Naive thymus-derived CD8-positive, alpha-beta T cell (primary cell): ENCODE results near the gene LIN52. TPM values are rescaled to one million over a fixed set of nuclear protein-coding genes. Genes with fewer than 3 reads are reported as not detected.

ENCODE experiments used
- ATAC-seq, 2 donors: fragments of 150-1000 bp; cut with Tn5 transposase in 1 of 2; sonication (Bioruptor Pico), chemical (Tn5 transposase) in 1 of 2; 1 replicate in 1 of 2; 2 replicates in 1 of 2; pipeline ENCODE4 v1.10.0; 2021; ENCODE audit warnings: mild to moderate bottlenecking in 2 of 2, moderate library complexity in 2 of 2
- POLR2A ChIA-PET: fragments of 350-600 bp; sonication (Branson Sonifier 250); formaldehyde crosslinking; loops from one replicate; lab custom pipeline; 2021; ENCODE audit warnings: antibody characterized with exemption; lab: Charles Lee
- DNase-seq, 10 donors: peaks; one replicate each; pipeline versions ENCODE4 v3.0.0 to v3.0.0-alpha.2; 2020 to 2022
- H3K27ac Mint-ChIP-seq, 10 donors: one replicate each; pipeline ENCODE4 v1.8.0; 2020 to 2022; ENCODE audit warnings: mild to moderate bottlenecking in 10 of 10, mixed read lengths in 10 of 10, moderate library complexity in 4 of 10, inconsistent platforms in 1 of 10
- H3K27me3 Mint-ChIP-seq, 5 donors: one replicate each; pipeline ENCODE4 v1.8.0; 2021 to 2022; ENCODE audit warnings: mixed read lengths in 5 of 5
- H3K36me3 Mint-ChIP-seq, 3 donors: one replicate each; pipeline ENCODE4 v1.8.0; 2020 to 2022; ENCODE audit warnings: mixed read lengths in 3 of 3, mild to moderate bottlenecking in 2 of 3, inconsistent platforms in 1 of 3
- H3K4me1 Mint-ChIP-seq, 4 donors: one replicate each; pipeline ENCODE4 v1.8.0; 2021 to 2022; ENCODE audit warnings: mixed read lengths in 4 of 4
- H3K4me3 Mint-ChIP-seq, 10 donors: one replicate each; pipeline ENCODE4 v1.8.0; 2020 to 2022; ENCODE audit warnings: mild to moderate bottlenecking in 10 of 10, mixed read lengths in 10 of 10, moderate library complexity in 6 of 10, inconsistent platforms in 1 of 10
- H3K9me3 Mint-ChIP-seq, 9 donors: one replicate each; pipeline ENCODE4 v1.8.0; 2020 to 2022; ENCODE audit warnings: mixed read lengths in 9 of 9, mild to moderate bottlenecking in 3 of 9, inconsistent platforms in 1 of 9, moderate library complexity in 1 of 9
- polyA plus RNA-seq, 3 donors: library from polyadenylated mRNA; unstranded; fragments of 300-500 nt; fragmentation: Illumina TruSeq; gene quantifications; one replicate each; pipeline ENCODE4 v1.2.3, GENCODE V29; 2021
- total RNA-seq, 8 experiments: library from RNA in 2 of 8; stranded (reverse) in 2 of 8; gene quantifications; one replicate each; pipeline ENCODE4 v1.2.3 and lab custom pipeline; 2021 to 2026

LIN52 gene
- total and polyA plus RNA-seq, 5 experiments from 2014 or later = 9.5 to 16.1 (median 11.1) TPM

DNA sequence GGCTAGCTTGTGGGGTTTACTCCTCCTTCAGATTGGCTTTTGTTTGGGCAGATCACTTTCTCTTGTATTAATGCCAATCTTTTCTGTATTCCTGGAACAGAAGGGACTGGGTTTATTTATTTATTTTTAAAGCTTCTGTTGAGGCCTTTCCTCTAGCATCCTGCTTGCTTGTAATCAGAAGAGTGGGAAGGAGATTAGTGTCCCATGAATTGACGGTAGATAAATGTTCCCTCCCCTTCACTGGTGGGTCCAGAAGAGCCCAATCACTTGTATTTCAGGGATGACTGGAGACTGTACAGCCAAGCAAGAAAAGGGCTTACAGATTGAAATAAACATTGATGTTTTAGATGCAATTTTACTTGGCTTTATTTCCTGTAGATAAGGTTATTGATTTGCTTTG lies 71.0 kb downstream of the LIN52 start:
- Mint-ChIP-seq H3K4me1 (no peaks in the 10 kb centered on the region), H3K9me3 (no peaks in the 10 kb centered on the region), H3K27ac (no peak overlapping the region), H3K27me3 (no peaks in the 10 kb centered on the region), H3K4me3 (no peak overlapping the region), H3K36me3 (peaks cover 0 to 12% (median 0%) of the 10 kb centered on the region in 3 donors)
- DNase-seq = no peak
- POLR2A ChIA-PET = no interaction called here
- no peak for ATAC-seq

DNA sequence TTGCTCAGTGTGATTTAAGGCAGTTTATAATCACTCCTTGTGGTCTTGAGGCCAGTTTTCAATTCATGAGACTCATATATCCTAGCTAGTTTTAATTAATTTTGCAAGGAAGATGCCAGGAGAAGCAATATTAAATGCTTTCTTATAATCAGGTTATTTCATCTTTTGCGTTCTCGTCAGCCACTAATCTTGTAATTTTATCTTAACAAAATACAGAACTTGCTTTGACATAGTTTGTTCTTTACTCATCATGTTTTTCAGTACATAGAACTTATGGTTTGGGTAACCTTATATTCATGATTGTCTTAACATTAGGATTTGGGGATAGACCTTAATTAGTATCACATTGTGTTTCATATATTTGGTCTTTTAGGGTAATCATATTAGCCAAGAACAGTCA lies 76.0 kb downstream of the LIN52 start:
- DNase-seq = no peak
- H3K4me3 Mint-ChIP-seq = no peak overlapping the region
- no peaks in the 10 kb centered on the region for H3K27me3 Mint-ChIP-seq
- POLR2A ChIA-PET = no interaction called here
- H3K4me1 Mint-ChIP-seq = no peaks in the 10 kb centered on the region
- H3K27ac Mint-ChIP-seq = no peak overlapping the region
- H3K36me3 Mint-ChIP-seq = peaks cover 0 to 32% (median 6%) of the 10 kb centered on the region in 3 donors
- no peak for ATAC-seq
- H3K9me3 Mint-ChIP-seq = no peaks in the 10 kb centered on the region

DNA sequence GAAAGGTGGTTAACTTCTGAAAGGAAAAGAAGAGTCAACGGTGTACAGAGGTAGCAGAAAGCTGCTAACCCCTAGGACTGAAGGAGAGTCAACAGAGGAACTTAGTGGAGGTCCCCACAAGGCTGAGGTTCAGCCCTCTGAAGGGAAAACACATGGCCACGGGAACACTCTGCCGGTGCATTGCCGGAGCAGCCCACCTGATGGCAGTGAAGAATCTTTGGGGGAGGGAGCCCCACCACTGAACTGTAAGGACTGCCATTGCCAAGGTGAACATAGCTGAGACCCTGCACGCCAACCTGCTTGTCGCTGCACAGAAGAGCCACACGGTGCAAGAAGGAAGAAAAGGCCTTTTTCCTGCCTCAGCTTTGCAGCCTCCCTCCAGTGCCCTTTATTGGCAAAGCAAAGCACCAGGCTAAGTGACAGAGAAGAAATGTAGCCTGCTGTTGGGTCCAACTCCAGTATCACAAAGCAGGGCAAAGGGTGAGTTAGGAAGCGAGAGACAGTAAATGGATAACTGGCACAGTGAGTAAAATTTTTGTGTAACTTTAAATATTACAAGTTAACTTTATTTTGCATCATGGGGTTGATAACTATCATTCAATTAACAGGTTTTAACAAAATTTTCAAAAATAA lies 76.9 kb downstream of the LIN52 start:
- no peak overlapping the region for H3K4me3 Mint-ChIP-seq
- ATAC-seq (no peak), DNase-seq (no peak)
- H3K9me3 Mint-ChIP-seq = no peaks in the 10 kb centered on the region
- POLR2A ChIA-PET = no interaction called here
- H3K36me3 Mint-ChIP-seq = peaks cover 0 to 35% (median 11%) of the 10 kb centered on the region in 3 donors
- no peak overlapping the region for H3K27ac Mint-ChIP-seq
- H3K27me3 Mint-ChIP-seq = no peaks in the 10 kb centered on the region
- H3K4me1 Mint-ChIP-seq = no peaks in the 10 kb centered on the region

DNA sequence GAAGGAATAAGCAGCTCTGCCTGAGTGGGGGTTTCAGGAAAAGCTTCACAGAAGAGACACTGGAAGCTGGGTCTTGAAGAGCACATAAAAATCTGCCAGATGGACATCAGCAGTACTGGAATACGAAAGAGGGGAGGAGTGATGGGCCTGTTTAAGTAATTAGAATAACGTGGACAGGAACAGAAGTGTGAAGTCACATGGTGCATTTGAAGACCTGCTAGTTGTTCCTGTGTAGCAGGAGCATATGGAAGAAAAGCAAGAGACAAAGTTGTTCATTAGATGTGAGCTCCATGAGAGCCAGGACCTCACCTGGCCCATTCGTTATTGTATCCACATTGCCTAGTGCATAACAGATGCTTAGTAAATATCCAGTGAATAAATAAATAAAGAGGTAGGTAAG lies 85.2 kb downstream of the LIN52 start:
- Mint-ChIP-seq H3K27ac (no peak overlapping the region), H3K4me1 (peaks cover 0 to 4% (median under 1%) of the 10 kb centered on the region in 4 donors), H3K9me3 (no peaks in the 10 kb centered on the region), H3K4me3 (no peak overlapping the region), H3K36me3 (peaks cover 0 to 20% (median 11%) of the 10 kb centered on the region in 3 donors), H3K27me3 (no peaks in the 10 kb centered on the region)
- ATAC-seq (no peak), DNase-seq (no peak)
- POLR2A ChIA-PET = no interaction called here

DNA sequence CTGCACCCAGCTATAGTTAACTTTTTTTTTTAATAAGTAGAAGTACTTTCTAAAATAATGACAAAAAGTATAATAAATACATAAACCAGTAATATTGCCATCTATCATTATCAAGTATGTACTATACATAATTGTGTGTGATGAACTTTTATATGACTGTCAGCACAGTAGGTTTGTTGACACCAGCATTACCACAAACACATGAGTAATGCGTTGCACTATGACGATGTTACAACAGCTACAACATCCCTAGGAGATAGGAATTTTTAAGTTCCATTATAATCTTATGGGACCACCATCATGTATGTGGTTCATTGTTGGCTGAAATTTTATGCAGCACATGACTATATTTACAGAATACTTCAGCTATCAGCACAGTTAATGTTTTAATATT lies 91.6 kb downstream of the LIN52 start:
- Mint-ChIP-seq H3K27me3 (no peaks in the 10 kb centered on the region), H3K9me3 (no peaks in the 10 kb centered on the region), H3K4me3 (no peak overlapping the region), H3K27ac (no peak overlapping the region), H3K4me1 (peaks cover 0 to 3% (median under 1%) of the 10 kb centered on the region in 4 donors), H3K36me3 (peaks cover 0 to 5% (median 3%) of the 10 kb centered on the region in 3 donors)
- DNase-seq = no peak
- ATAC-seq = no peak
- POLR2A ChIA-PET = no interaction called here

DNA sequence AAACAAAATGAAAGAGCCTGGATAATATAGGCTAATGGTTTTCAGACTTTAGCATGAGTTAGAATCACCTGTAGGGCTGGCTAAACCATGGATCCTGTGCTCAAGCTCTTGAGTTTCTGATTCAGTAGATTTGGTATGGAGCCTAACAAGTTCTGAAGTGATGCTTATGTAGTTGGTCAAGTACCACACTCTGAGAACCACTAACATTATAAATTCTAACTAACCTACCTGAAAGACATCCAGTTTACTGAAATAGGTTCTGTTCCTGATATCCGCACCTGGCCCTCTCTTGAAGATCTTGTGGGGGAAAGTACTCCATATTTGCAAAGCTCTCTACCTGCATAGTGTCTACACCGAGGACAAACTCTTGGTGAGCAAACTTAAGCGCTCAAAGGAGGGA lies 95.1 kb downstream of the LIN52 start:
- Mint-ChIP-seq H3K4me3 (no peak overlapping the region), H3K9me3 (no peaks in the 10 kb centered on the region), H3K36me3 (peaks cover 0 to 19% (median 10%) of the 10 kb centered on the region in 3 donors), H3K4me1 (peaks cover 0 to 3% (median under 1%) of the 10 kb centered on the region in 4 donors), H3K27me3 (no peaks in the 10 kb centered on the region), H3K27ac (no peak overlapping the region)
- DNase-seq = no peak
- POLR2A ChIA-PET = no interaction called here
- no peak for ATAC-seq

DNA sequence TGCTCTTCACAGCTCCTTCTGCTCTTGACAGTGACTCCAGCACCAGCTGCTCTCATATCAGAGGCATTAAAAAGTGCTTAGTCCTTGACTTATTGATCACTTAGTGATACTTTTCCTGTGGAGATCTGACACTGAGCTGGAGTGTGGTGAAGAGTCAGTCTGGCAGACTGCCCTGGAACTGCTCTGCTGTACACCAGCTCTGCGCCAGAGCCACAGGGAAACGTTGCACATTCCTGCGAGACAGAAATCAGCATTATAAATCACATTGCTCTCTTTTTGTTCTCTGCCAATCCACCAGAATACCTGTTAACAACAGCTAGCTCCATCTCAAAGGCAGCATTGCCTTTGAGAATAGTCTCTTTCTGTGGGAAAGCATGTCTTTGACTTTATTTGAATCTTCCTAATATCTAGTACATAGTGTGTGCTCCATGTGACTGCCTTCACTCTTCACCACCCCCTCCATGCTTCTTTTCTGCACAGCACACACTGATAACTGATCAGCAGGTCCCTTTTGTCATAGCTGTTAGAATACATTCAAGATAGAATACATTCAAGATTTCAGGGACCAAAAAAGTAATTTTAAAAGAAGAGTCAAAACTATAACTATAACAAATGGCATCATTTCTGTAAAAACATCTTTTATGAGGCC lies 106.3 kb downstream of the LIN52 start:
- Mint-ChIP-seq H3K27ac (no peak overlapping the region), H3K4me3 (no peak overlapping the region), H3K9me3 (no peaks in the 10 kb centered on the region), H3K27me3 (no peaks in the 10 kb centered on the region), H3K36me3 (peaks cover 0 to 16% (median 12%) of the 10 kb centered on the region in 3 donors), H3K4me1 (peaks cover 0 to 1% (median 0%) of the 10 kb centered on the region in 4 donors)
- ATAC-seq = no peak
- no peak for DNase-seq
- POLR2A ChIA-PET = no interaction called here

DNA sequence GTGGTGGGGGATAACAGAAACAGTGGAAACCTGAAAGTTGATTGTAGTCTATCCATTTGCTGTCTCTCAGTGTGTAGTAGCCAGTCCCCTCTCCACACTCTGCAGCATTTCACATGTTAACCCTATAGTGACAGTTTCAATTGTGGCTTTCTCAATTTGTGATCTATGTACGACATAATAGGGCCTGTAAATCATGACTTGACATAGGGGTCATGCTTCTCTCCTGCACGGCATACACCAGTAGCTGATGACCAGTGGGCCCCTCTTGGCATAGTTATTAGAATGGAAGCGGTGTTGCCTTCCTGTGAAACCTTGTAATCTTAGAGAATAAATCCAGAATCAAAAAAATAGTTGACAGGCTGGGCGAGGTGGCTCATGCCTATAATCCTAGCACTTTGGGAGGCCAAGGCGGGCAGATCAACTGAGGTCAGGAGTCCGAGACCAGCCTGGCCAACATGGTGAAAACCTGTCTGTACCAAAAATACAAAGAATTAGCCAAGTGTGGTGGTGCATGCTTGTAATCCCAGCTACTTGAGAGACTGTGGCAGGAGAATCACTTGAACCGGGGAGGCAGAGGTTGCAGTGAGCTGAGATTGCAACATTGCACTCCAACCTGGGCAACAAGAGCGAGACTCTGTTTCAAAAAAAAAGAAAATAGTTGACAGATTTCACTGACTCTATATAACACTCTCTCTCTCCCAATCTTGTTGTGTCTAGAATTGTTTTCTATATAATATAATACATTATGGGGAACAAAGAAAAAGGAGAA lies 109.9 kb downstream of the LIN52 start:
- Mint-ChIP-seq H3K36me3 (peaks cover 4 to 31% (median 18%) of the 10 kb centered on the region in 3 donors), H3K27ac (no peak overlapping the region), H3K4me1 (peaks cover 0 to 1% (median 0%) of the 10 kb centered on the region in 4 donors), H3K9me3 (no peaks in the 10 kb centered on the region), H3K4me3 (no peak overlapping the region), H3K27me3 (no peaks in the 10 kb centered on the region)
- DNase-seq (no peak), ATAC-seq (no peak)
- POLR2A ChIA-PET = interaction anchor here (0.7 kb wide), 1 partner anchor 90 kb away, joined by 3 read pairs; no protein-coding TSS in a partner anchor

DNA sequence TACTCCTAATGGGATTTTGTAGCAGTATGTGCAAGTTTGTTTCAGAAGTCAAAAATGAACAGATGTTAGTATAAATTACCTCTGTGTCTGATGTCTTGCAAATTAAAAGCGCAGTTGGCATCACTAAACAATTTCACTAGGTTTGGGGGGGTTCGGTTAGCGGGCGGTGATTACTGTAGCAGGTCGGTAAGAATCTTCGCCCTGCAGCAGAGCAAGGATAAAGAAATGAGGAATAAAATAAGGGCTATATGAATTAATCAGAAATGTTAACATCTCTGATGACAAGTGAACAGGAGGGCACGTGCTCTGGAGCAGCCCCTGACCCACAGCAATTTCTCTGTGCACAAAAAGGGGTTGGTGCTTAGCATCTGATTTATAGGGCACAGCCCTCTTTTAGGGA lies 110.9 kb downstream of the LIN52 start:
- H3K4me1 Mint-ChIP-seq = peaks cover 0 to 1% (median 0%) of the 10 kb centered on the region in 4 donors

DNA sequence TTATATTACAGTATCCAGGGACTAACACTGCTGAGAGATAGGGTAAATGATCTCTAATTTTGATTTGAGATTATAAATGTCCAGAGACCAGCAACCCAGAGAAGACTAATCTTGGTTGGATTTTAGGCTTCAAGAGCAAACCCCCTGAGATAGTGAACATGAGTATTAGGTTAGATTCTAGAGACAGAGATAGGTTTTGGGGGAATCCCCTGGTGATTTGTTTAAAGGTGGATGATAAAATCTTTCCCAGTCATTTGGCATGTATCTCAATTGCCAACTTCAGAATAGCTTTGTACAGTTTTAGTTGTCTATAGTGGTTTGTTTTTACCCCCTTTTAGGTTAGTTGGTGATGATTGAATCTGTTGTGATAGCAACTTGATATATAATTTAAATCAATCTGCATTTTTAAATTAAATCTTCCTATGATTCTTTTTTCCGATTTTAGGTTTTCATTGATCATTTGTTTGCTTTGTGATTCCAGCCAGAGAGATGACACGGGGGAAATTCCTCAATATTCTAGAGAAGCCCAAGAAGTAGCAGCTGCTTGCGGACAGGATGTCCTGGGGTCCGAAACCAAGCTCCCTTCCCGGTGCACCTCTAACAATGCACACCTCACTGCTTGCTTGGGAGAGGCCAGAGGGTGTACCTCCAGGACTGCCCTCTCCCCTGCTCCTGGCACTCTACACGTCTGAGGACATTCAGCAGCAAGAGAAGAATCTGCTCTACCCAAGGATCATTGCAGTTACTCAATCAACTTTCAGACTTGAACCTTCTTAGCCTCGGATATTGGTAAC lies 113.9 kb downstream of the LIN52 start:
- no peak for DNase-seq
- H3K36me3 Mint-ChIP-seq = peaks cover 9 to 42% (median 13%) of the 10 kb centered on the region in 3 donors
- no peak overlapping the region for H3K27ac Mint-ChIP-seq
- no peaks in the 10 kb centered on the region for H3K9me3 Mint-ChIP-seq
- no peaks in the 10 kb centered on the region for H3K27me3 Mint-ChIP-seq
- H3K4me3 Mint-ChIP-seq = no peak overlapping the region
- H3K4me1 Mint-ChIP-seq = no peaks in the 10 kb centered on the region
- POLR2A ChIA-PET = interaction anchor here (0.5 kb wide), 1 partner anchor 193 kb away, joined by 6 read pairs; no protein-coding TSS in a partner anchor
- no peak for ATAC-seq

More for the DNA sequence above, 110.9 kb downstream of the LIN52 start:
- H3K36me3 Mint-ChIP-seq = peaks cover 4 to 35% (median 14%) of the 10 kb centered on the region in 3 donors
- no peak overlapping the region for H3K27ac Mint-ChIP-seq
- no peaks in the 10 kb centered on the region for H3K27me3 Mint-ChIP-seq
- no peaks in the 10 kb centered on the region for H3K9me3 Mint-ChIP-seq
- POLR2A ChIA-PET = no interaction called here
- H3K4me3 Mint-ChIP-seq = no peak overlapping the region
- no peak for ATAC-seq
- no peak for DNase-seq

DNA sequence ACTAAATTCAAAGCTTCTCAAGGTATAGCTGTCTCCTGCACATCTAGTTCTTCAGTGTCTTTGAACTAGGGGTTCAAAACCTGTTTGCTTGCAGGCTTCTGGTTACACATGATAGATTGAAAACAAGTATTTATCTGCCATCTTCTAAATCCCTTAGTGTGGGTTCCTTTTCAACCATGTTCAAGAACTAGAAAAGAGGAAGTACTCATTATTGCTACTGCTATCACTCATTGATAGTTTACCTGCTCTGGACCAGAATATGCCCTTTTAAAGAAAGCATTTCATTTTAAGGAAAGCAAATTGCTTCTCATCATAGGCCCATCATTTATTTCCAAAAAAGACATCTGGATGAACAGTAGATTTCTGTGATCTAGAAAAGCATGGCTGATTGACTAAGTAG lies 117.4 kb downstream of the LIN52 start:
- ATAC-seq = no peak
- no peak overlapping the region for H3K27ac Mint-ChIP-seq
- no peak overlapping the region for H3K4me3 Mint-ChIP-seq
- POLR2A ChIA-PET = no interaction called here
- no peaks in the 10 kb centered on the region for H3K4me1 Mint-ChIP-seq
- H3K9me3 Mint-ChIP-seq = no peaks in the 10 kb centered on the region
- H3K36me3 Mint-ChIP-seq = peaks cover 9 to 42% (median 13%) of the 10 kb centered on the region in 3 donors
- no peaks in the 10 kb centered on the region for H3K27me3 Mint-ChIP-seq
- DNase-seq = no peak

DNA sequence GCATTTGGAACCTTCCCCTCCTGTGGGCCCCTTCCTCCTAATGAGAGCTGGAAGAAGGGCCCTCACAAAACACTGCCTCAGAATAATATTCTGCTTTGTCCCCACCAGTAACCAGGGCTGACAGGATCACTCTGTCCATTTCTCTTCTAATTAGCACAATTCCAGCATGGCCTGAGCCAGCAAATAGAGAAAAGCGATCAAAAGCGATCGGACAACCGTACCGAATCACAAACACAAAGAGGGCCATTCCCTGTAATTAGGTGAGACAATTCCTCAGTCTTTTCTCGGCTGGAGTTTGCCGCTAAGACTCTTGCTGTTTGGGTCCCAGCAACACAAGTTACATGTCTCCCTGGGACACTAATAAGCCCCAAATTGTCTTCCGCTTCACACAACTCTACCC lies 118.9 kb downstream of the LIN52 start:
- Mint-ChIP-seq H3K4me3 (no peak overlapping the region), H3K36me3 (peaks cover 9 to 36% (median 13%) of the 10 kb centered on the region in 3 donors), H3K27me3 (peaks cover 0 to 2% (median 0%) of the 10 kb centered on the region in 5 donors), H3K4me1 (no peaks in the 10 kb centered on the region), H3K27ac (no peak overlapping the region), H3K9me3 (no peaks in the 10 kb centered on the region)
- POLR2A ChIA-PET = no interaction called here
- no peak for ATAC-seq
- DNase-seq = no peak
